Esophagus muscularis mucosa (tissue), 4 donors: ENCODE measurements around the gene MAEA.

Experiments used
- CTCF ChIP-seq, 3 experiments: fragments of 200-600 bp in 2 of 3; fragments of 450-650 bp in 1 of 3; sonication (generic) in 2 of 3; IDR thresholded peaks; one replicate each; pipeline ENCODE4 v1.5.1; 2017 to 2019; ENCODE audit warnings: antibody characterized with exemption in 3 of 3, mild to moderate bottlenecking in 2 of 3, moderate library complexity in 1 of 3
- EP300 ChIP-seq: sonication (generic); formaldehyde crosslinking; IDR thresholded peaks from one replicate; pipeline ENCODE4 v1.6.1; 2017; ENCODE audit warnings: antibody characterized with exemption
- POLR2A ChIP-seq: fragments of 450-650 bp; IDR thresholded peaks from one replicate; pipeline ENCODE4 v1.6.1; 2017; ENCODE audit warnings: antibody characterized with exemption, moderate library complexity, mild to moderate bottlenecking, low read depth

GRCh38 chr4:1249731-1250526 lies 39.8 kb upstream of the MAEA start:
- TF ChIP-seq EP300: no peak
- TF ChIP-seq CTCF (IDR thresholded peaks at IDR 0.05): no peak
- TF ChIP-seq POLR2A: no peak
